Superior temporal gyrus (tissue), 1 donor: ENCODE measurements around the gene MRGPRX3.
"Not testable (repeated sequence)": the region's sequence is repeated elsewhere in the genome, so short reads cannot be mapped to it uniquely, and the experiment has no call there.

Source experiments
- DNase-seq: peaks from one replicate; pipeline ENCODE4 v3.0.0-alpha.2; 2016; ENCODE audit errors: extremely low spot score

The MRGPRX3 gene

DNA sequence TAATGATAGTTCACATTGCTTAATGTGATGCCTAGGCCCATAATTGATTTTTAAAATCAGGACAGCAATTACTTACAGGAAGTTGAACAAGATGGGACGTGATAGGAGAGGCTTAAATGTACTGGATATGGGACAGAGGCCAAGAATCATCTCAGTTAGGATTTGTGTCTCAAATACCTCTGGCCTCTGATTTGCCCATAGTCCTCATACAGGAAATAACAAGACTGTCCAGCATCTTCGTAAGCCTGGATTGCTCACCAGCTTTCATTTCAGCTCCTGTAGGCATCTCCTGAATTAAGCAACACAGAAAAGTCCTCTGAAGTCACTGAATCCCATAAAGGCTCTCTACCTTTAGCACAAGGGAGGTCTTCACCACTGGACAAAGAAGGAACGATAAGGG, at the start of gene MRGPRX3:
MRGPRX3 (plus strand) TSS at position 231 of the 400 bp plus-strand sequence. CDS start 4,632 bp downstream, outside the sequence.
- DNase-seq = no peak

DNA sequence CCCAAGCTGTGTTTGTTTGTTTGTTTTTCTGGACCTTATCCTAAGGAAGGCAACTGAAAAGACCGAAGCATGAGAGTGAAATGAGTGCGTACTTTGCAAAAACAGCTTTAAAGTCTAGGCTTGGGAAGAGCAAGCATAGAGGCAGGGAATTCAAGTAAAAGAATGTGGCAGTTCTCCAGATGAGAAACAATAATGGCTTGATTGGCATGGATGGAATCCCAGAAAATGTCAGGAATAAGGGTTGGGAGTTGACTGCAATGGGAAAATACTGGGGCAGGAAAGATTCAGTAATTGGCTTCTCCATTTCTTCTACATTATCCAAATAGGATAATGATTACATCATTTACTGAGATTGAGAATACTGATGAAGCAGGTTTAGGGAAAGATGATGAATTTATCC, 44.0 kb upstream of the MRGPRX3 start:
- DNase-seq = peak; percentile 37

DNA sequence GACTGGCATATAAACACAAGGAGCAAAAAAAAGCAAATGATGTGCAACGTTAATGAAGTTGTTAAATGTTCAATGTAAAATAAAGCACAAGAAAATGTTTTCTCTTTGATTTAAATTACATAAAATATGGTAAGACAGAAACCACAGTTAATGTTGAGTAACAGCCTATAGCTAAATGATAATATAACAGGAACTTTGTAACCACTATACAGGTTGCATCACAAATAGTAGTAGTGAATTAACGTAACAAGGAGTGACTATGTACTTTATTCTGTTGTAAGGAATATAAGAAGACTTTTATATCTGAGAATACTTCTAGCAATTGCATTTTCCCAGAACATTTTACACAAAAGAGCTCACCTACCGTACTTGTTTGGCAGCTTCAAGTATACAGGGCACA, 43.4 kb upstream of the MRGPRX3 start:
- no peak for DNase-seq

DNA sequence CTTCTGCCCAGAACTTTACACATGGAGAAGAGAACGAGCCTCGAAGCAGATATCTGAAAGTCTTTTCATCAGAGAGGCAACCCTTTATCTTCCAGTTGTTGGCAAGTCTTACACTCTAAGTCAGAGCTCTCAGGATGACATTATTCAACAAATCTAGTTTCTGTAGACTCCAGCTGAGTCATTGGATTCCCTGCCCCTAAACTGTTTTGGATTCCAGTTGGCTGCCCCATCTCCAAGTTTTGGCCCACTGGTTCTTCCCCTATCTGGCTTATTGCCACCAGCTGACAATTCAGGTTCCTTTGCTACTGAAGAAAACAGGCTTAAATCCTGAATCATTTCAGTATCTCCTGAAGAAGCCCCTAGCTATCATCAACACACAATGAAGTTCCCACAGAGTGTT, 40.6 kb upstream of the MRGPRX3 start:
- no peak for DNase-seq

DNA sequence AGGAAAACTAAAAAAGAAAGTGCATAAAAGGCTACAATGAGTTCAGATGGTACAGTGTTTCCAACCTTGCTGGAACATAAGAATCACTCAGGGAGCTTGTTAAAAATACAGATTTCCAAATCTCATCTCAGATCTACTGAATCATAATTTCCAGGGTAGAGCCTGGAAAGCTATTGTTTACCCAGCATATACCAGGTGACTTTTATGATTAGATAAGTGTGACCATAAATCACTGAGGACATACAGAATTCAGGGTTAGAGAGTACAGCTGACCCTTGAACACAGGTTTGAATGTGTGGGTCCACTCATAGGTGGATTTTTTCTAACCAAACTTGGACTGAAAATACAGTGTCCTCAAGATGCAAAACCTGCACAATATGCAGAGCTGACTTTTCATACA, 38.4 kb upstream of the MRGPRX3 start:
- no peak for DNase-seq

DNA sequence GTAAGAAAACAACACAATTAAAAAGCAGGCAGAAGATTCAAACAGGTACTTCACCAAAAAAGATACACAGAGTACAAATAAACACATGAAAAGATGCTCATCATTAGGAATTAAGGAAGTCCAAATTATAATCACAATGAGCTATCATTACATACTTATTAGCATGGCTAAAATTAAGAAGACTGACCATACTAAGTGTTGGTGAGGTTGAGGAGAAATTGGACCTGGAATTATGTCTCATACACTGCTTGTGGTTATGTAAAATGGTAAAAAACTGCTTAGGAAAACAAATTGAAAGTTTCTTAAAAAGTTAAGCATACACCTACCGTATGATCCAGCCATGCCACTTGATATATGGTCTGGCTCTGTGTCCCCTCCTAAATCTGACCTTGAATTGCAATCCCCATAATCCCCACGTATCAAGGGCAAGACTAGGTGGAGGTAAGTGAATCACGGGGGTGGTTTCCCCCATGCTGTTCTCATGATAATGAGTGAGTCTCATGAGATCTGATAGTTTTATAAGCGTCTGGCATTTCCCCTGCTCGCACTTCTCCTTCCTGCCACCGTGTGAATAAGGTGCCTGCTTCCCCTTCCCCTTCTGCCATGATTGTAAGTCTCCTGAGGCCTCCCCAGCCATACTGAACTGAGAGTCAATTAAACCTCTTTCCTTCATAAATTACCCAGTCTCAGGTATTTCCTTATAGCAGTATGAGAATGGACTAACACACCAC, 31.3 kb upstream of the MRGPRX3 start:
- DNase-seq = no peak

DNA sequence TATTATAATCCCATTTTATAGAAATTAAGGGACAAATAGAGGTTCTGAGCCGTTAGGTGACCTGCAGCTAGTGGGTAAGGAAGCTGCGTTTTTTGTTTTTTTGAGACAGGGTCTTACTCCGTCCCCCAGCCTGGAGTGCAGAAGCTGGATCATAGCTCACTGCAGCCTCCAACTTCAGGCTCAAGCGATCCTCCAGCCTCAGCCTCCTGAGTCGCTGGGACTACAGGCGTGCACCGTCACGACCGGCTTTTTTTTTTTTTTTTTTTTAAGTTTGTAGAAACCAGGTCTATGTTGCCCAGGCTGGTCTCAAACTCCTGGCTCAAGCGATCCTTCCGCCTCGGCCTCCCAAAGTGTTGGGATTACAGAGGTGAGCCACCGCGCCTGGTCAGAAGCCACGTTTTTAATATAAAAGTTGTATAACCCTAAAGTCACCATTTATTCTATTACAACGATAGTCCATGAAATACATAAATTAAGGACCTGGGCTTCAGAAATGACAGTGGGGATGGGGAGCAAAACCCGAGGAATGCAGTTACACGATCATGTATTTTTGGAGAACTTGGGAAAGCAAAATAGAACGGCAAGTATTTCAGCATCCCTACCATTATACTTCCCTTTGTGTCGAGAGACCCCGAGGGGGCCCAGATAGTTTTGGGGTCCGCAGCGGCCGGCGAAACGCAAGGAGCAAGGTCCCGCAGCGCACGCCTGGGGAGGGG, 27.1 kb upstream of the MRGPRX3 start:
- no peak for DNase-seq

DNA sequence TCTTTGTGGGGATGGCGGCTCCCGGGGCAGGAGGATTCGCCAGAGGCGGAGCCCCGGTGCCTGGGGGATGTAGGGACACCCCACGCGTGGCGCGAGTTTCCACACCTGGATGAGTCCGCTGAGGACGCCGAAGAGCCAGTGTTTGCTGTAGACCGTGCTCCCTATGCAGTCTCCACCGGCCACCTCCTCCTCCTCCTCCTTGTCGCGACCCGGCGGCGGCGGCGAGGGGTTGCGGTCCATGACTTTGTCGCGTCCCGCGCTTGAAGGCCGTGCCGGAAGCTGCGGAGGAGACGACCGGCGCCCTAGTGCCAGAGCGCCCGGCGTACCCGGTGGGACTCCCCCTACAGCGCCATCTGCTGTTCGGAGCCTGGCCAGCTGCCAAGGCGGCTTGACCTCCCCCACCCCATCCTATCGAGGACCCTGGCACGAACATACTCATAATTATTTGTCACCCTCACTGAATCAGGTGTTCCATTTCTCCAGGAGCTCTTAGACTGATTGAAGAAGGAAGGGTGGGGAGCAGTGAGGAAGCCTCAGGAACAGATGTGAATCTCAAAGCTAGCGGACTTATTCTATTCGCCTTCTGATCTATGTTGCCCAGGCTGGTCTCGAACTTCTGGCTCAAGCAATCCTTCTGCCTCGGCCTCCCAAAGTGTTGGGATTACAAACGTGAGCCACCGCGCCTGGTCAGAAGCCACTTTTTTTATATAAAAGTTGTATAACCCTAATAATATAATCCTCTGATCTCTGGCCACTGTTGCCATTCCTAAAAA, 26.4 kb upstream of the MRGPRX3 start, which contains the start of gene SAAL1:
SAAL1 (minus strand) TSS at position 281 of the 773 bp plus-strand sequence; CDS start at position 240, 41 bp downstream.
- DNase-seq = peak; percentile 83

DNA sequence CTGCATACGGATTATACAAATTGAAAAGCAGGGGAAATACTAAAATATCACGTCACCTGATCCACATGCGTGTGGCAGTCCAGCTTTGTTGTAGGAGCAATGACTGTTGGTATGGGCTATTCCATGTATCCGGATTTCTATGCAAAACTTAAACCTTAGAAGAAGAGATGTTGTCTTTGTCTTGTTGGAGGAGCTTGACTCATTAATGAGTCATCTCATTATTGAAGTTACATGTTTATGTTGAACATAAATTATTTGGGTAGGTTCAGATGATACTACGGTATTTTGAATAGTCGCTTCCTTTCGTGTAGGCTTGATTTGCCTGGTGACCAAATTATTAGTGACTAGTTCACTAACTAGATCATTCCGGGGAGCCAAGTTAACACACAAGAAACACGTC, 25.7 kb upstream of the MRGPRX3 start:
- no peak for DNase-seq

DNA sequence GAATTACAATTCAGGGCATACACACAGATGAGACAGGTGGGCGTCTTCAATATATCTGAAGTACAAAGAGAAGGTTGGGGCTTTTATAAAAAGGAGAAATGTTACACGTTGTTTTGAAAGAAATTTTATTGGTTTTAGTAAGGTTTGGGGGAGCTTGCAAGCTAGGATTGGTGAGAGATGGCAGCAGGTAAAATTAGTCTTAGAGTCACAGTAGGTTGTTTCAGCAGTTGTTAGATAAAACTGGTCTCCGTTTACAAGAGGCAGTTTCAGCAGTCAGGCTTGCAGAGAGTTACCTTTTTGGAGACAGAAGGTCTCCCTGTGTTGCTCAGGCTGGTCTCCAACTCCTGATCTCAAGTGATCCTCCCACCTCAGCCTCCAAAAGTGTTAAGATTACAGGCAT, 24.1 kb upstream of the MRGPRX3 start:
- no peak for DNase-seq

DNA sequence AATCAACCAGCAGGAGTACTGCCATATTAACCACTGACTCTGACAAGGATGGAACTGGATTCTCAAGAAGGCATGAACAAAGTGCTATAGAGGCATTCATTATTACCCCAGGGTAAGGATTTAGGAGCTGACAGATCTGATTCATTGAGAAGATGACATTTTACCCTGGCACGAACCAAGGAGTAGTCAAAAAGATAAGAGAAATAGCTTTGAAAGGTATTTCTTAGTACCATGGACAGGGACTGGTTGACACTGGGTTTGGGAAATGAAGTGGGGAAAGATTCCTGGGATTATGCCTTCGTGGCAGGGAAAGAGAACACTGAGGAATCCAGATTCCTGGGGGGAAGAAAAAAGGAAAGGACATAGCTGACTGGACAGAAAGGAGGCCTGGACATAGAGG, 21.4 kb upstream of the MRGPRX3 start:
- no peak for DNase-seq

DNA sequence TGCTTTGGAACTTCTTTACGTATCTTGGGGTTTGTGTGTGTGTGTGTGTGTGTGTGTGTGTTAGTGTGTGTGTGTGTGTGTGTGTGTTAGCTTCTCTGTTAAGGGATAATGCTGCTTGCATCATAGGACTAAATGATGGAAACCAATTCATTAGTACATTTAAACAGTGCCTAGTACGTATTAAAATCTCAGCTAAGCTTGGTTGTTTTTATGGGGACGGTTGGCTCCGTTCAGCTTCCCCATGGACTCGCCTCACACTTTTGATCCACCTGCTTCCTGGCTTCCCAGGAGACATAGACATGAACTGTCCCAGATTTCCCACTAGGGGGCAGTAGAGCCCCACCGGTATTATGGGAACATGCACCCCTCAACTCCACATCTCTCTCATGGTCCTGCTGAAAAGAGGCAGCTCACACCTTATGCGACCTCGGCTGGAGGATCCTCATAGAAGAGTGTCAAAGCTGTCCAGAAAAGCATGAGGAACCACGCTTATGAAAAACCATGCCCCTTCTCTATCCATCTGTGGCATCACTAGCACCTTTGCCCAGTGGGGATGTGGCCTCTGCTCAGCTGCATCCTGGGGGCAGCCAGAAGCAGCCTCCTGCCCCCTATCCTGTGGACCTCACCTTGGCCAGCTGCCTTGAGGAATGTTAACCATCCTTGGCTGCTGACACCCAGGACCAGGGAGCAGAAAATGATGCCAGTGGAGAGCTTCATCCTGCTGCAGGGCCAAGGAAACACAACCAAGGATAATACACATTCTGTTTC, 16.8 kb upstream of the MRGPRX3 start:
- peak; percentile 88 for DNase-seq

DNA sequence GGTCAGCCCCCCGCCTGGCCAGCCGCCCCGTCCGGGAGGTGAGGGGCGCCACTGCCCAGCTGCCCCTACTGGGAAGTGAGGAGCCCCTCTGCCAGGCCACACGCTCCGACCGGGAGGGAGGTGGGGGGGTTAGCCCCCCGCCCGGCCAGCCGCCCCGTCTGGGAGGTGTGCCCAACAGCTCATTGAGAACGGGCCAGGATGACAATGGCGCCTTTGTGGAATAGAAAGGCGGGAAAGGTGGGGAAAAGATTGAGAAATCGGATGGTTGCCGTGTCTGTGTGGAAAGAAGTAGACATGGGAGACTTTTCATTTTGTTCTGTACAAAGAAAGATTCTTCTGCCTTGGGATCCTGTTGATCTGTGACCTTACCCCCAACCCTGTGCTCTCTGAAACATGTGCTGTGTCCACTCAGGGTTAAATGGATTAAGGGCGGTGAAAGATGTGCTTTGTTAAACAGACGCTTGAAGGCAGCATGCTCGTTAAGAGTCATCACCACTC, 11.0 kb upstream of the MRGPRX3 start:
- DNase-seq = not testable (repeated sequence)

DNA sequence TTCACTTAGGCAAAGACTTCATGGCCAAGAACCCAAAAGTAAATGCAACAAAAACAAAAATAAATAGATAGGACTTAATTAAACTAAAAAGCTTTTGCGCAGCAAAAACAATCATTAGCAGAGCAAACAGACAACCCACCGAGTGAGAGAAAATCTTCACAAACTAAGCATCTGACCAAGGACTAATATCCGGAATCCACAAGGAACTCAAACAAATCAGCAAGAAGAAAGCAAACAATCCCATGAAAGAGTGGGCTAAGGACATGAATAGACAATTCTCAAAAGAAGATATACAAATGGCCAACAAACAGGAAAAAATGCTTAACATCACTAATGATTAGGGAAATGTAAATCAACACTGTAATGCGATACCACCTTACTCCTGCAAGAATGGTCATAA, 1.3 kb upstream of the MRGPRX3 start:
- DNase-seq = not testable (repeated sequence)

DNA sequence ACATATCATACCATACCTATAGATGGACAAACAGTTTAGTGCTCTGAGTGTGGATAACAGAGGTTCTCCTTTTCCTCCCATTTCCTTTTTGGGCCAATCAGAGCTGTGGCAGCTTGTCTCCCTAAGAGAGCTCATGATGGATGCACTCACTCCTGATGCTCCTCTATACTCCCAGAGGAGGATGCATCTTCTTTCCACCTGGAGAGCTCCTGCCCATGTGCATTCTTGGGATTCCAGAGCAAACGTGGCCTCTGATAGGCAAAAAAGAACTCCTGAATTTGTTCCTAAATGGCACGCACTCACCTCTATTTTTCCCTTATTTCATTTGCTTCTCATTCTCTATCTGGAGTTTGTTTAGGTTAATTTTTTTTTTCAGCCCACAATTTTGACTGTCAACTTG, 2.9 kb downstream of the MRGPRX3 start:
- DNase-seq = no peak

DNA sequence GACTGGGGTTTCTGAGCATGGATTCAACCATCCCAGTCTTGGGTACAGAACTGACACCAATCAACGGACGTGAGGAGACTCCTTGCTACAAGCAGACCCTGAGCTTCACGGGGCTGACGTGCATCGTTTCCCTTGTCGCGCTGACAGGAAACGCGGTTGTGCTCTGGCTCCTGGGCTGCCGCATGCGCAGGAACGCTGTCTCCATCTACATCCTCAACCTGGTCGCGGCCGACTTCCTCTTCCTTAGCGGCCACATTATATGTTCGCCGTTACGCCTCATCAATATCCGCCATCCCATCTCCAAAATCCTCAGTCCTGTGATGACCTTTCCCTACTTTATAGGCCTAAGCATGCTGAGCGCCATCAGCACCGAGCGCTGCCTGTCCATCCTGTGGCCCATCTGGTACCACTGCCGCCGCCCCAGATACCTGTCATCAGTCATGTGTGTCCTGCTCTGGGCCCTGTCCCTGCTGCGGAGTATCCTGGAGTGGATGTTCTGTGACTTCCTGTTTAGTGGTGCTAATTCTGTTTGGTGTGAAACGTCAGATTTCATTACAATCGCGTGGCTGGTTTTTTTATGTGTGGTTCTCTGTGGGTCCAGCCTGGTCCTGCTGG, 4.9 kb downstream of the MRGPRX3 start:
- DNase-seq = no peak

DNA sequence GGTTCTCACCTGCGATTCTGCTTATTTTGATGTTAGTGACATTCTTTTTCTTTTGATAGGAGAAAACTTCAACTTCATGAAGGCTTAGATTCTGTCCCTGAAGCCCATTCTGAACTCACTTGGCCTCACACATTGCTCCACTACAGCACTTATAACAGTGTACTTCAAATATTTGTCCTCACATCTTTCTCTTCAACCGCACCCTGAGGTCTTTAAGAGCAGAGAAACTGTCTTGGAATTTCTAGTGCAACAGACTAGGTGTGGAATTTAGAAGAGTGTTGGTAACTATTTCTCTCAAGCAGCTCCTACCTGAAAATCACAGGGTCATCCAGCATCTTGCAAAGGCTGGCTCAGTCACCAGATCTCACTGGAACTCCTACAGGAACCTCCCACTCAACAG, 7.8 kb downstream of the MRGPRX3 start:
- no peak for DNase-seq

DNA sequence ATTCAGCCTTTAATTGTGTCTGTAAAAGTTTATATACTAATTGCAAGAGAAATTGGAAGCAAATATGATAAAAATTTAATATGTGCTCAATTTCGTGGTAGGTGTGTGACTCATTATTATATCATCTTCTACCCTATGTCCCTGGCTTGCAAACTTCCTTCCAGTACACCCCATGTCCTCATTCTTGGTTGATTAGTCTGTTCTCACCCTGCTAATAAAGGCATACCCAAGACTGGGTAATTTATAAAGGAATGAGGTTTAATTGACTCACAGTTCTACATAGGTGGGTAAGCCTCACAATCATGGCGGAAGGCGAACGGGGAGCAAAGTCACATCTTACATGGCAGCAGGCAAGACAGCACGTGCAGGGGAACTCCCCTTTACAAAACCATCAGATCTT, 11.9 kb downstream of the MRGPRX3 start:
- no peak for DNase-seq

DNA sequence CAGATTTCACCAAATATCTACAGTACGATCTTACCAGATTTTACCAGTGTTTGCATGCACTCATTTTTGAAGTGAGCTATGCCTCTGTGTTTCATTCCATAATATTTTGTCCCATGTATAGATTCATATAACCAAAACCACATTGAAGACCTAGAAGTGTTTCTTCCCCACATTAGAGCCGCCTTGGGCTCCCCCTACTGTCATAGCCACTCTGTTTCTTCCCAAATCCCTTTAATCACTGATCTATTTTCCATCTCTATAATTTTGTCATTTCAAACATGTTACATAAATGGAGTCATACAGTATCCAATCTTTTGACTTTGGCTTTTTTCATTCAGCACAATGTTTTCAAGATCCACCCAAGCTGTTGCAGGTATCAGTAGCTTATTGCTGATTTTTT, 12.7 kb downstream of the MRGPRX3 start:
- no peak for DNase-seq

DNA sequence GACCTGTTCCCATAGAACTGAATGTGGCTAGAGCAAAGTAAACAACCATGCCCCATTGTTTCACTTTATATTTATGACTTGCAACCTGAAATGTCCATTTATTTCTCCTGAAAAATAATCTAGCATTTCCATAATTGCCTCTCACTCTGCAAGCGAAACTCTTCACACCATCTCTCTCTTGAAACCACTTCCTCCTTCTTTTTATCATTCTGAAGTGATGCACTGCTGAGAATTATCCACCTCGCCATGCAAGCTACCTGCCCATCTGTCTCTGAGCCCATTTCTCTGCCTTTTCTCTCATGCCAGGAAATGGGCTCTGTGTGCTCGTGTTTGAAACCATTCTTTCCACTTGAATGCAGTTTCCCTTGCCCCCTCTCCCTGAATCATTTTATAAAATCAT, 13.5 kb downstream of the MRGPRX3 start:
- DNase-seq = no peak

DNA sequence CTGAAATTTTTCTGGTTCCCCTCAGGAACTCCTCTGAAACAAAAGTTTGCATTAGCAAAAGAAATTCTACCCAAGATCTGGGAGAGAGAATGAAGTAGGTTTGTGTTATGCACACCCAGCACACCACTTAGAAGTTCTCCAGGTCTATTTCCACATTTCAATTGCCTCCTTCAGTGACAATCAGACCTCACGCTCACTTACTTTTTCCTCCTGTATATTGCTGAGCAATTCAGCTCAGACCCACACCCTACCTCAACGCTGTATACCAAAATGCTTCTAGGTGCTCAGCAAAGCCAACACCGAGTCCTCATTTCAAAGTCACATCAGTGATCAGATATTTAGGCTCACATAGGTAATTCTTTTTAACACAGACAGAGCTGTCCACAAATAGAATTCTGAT, 19.2 kb downstream of the MRGPRX3 start:
- DNase-seq = no peak
